GM12865 (cell line): ENCODE results near the gene OR4D5.

Experiments
- DNase-seq: peaks from one replicate; pipeline ENCODE4 v3.0.0; 2010; ENCODE audit warnings: low read depth
- H3K4me3 ChIP-seq: 2 replicates; pipeline ENCODE4 v1.5.1; 2011; ENCODE audit warnings: mild to moderate bottlenecking, low read depth, low read length, control low read depth
- CTCF ChIP-seq: IDR thresholded peaks from 2 replicates; pipeline ENCODE4 v1.5.1; 2011; ENCODE audit warnings: low read length, control low read depth, low read depth, inconsistent platforms; ENCODE audit not compliant: insufficient read depth; ENCODE audit errors: missing control alignments

Gene OR4D5

GRCh38 chr11:123976770-123977560, 37.5 kb downstream of the OR4D5 start:
- no peak for TF ChIP-seq CTCF
- H3K4me3 ChIP-seq = no peak overlapping the region
- no peak for DNase-seq

- no peak for TF ChIP-seq CTCF
- DNase-seq = no peak
- no peak within 1 kb of the TSS for H3K4me3 ChIP-seq
These were observed 38.4 kb downstream of the OR4D5 start, which contains the start of gene OR10S1 for GRCh38 chr11:123977731-123978347. Gene OR10S1, minus strand, starts transcription at chr11:123977781. Its CDS starts 117 bp downstream, at chr11:123977664.

GRCh38 chr11:123979311-123979710, 39.9 kb downstream of the OR4D5 start:
- H3K4me3 ChIP-seq = no peak overlapping the region
- no peak for DNase-seq
- no peak for TF ChIP-seq CTCF
